Measurements from ENCODE around the gene ADARB2.
"Not testable (repeated sequence)": the region's sequence is repeated elsewhere in the genome, so short reads cannot be mapped to it uniquely, and the experiment has no call there.

ADARB2 gene

DNA sequence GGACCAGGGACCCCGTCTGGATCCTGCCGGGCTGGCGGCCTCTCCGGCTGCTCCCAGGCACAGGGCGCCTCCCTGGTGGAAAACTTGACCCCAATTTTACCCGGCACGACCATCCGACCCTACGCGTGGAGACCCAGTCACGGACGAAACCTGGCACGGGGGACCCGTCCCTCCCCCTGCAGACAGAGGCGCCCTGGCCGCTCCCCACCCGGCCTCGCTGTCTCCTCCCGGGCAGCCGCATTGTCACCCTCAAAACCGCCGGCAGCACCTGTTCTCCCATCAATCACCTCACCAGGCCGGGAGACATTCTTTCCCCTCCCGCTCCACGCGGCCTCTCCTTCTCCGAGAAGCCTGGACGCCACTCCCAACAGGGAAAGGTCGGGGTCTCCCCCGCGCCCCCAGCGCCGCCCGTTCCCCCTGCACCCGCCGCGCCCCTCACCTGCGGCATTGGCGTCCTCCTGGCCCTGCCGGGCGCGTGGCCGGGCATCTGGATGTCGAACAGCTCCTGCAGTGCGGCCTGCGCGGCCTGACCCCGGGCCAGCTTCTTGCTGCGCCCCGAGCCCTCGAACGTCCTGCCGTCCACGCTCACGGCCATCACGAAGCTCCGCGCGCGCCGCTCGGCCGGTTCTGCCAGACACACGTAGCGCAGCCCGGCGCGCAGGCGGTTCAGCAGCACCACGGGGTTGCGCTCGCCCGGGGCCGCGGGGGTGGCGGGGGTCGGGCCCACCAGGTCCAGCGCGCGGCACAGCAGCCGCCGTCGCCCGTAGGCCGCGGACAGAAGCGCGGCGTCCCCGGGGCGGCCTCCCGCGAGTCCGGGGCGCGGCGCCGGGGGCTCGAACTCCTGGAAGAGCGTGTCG is 374.5 kb downstream of the ADARB2 start:
- DNase-seq (ENCODE audit: low read depth in 2 of 3, low spot score in 1 of 3), result no peak

DNA sequence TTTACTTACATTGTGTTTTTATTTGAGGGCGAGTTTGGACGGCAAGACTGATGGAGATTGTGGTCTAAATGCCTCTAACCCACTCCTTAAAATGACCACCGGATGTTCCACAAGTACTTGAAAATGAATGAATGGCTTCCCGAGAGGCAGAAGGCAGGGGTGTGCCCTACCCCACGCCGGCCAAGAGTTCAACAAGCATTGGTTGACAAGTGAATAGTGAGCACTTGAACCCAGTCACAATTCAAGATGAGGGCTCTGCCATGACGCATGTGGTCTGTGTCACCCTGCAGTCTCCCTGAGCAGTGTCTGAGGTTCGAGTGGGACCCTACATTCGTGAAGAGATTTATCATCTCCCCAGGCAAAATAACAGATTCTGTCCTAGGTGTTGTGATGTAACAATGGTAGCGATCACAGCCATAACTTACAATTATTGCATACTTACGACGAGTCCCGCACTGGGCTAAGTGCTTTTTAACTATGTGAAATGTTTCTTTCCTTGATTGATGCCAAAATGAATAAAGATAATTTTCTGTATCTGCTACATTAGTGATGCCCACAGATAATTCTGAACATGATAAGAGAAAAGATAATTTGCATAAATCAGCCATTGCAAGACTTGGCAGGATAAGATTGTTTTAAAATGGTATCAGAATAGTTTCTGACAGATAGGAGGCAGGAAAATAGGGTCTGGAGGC is 375.8 kb downstream of the ADARB2 start:
- DNase-seq (ENCODE audit: low read depth in 2 of 3, low spot score in 1 of 3), result no peak

DNA sequence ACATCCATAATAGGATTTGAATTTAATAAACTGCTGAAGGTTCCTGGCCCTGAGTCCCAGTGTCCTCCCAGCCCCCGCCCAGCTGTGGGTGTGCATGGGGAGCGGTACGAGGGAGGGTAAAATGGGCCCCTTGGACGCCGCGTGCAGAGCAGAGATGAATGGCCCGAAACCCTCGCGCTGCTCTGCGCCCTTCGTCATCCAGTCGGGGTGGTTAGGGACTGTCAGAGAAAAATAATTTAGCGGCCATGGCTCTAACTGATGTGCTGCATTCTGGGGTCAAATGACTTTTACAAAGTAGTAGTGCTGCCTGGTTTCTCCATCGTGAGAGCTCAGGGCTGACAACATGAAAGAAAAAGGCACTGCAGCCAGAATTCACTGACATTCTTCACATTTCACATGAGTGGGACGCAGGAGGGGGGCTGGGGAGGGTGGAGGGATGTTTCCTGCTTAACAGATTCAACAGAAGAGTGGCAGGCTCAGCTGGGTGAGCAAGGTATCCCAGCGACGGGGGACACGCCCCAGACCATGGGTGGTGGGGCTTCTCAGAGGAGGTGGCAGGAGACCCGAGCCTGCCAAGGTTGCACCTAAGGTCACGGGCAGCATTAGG is 376.7 kb downstream of the ADARB2 start:
- no peak for DNase-seq (ENCODE audit: low read depth in 2 of 3, low spot score in 1 of 3)

DNA sequence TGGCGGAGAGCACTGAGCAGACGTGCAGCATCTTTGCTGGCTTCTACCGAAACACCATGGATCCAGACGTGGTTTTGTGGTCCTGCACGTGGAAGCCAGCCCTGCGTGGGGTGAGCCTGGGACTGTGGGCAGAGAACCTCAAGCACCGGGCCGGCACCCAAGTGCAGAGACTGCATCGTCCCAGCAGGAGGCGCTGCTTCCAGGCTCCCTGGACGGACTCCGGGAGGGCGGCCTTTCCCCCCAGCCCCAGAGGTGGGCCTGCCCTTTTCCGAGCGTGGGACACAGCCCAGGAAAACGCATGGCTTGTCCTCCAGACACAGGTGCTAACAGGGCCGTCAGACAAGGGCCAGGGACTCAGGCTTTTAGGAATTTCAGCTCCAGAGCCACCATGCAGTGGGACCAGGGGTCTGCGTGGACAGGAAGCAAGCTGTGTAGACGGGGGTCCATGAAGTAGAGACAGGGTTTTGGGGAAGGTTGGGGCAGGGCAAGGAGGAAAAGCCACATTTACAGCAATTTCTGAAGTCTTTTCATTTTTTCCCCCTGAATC is 377.2 kb downstream of the ADARB2 start:
- no peak for DNase-seq (ENCODE audit: low read depth in 2 of 3, low spot score in 1 of 3)

DNA sequence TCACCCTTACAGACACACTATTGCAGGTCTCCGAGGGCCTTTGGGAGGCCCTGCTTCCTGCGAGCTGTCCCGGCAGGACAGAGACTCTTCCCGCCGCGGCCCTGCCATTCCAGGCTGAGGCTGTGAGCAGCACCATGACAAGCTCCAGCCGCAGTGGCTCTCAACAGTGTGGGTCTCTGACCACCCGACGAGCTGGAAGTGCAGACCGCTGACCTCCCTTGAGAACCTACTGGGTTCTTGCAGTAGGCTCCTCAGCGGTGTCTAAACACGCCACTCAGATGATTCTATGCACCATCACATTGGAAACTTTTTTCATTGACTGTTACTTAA is 377.7 kb downstream of the ADARB2 start:
- DNase-seq (ENCODE audit: low read depth in 2 of 3, low spot score in 1 of 3), result no peak

DNA sequence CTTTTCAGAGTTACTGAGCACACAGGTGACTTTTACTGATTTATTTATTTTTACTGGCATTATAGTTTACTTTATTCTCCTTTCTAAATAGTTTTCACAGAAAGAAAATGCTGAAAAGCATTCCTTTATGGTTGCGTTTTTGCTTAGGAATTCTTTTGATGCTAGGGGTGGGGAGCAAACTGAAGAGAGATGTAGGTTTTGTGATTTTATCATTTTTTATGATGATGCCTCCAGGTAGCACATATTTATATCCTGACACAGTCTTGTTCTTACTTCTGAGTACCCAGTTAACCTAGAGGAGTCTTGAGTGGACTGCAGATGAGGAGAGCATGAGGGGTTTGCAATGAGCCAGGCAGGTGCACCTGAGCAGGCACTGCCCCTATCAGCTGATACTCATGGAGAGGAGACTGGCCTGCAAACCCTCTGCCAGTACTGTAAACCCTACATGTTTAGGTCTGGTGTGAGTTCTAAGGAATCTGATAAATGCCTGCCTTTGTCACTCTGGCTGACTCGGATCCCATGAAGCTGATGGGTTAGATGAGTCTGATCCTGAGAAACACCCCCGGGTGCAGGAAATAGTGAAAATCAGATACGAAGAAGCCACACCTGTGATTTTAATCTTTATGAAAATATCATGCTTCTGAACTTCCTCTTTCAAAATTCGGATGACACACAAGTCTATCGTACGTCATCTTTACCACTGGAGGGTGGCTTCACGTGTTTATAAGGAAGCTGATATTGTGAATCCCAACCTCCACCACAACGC is 378.3 kb downstream of the ADARB2 start:
- no peak for DNase-seq (ENCODE audit: low read depth in 2 of 3, low spot score in 1 of 3)

DNA sequence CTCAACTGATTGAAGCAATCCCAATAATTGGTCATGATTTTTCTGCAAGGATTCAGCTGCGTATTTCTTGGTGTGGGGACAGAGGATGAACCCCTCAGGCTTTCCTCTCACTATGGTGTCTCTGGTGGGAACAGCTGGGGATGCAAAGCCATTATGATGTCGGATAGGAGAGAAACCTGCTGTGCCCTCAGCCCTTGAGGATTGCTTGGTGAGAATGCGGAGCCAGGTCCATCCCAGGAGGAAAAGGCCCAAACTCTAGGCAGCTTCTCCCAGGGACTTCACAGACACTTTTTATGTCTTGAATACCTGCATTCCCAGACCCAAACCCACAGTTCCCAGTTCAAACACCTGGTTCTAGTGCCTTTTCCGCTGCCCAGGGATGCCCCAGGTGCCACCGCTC is 379.2 kb downstream of the ADARB2 start:
- no peak for DNase-seq (ENCODE audit: low read depth in 2 of 3, low spot score in 1 of 3)

DNA sequence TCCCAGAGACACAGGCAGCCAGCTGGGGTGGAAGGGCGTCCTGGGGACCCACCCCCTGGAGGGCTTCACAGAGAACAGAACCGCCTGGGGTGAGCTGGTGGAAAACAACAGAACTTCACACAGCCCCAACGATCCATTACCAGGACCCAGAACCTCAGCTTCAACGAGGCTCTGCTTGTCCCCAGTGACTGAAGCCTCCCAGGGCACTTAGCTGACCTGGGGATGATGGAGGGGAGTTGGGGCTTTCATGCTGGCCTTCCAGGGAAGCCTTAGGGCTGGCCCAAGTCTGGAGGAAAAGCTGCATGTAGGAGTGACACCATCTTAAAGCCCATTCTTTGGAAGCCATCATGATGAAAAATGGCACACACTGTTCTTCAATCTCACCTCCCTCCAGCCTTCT is 381.0 kb downstream of the ADARB2 start:
- DNase-seq (ENCODE audit: low read depth in 2 of 3, low spot score in 1 of 3), result no peak

DNA sequence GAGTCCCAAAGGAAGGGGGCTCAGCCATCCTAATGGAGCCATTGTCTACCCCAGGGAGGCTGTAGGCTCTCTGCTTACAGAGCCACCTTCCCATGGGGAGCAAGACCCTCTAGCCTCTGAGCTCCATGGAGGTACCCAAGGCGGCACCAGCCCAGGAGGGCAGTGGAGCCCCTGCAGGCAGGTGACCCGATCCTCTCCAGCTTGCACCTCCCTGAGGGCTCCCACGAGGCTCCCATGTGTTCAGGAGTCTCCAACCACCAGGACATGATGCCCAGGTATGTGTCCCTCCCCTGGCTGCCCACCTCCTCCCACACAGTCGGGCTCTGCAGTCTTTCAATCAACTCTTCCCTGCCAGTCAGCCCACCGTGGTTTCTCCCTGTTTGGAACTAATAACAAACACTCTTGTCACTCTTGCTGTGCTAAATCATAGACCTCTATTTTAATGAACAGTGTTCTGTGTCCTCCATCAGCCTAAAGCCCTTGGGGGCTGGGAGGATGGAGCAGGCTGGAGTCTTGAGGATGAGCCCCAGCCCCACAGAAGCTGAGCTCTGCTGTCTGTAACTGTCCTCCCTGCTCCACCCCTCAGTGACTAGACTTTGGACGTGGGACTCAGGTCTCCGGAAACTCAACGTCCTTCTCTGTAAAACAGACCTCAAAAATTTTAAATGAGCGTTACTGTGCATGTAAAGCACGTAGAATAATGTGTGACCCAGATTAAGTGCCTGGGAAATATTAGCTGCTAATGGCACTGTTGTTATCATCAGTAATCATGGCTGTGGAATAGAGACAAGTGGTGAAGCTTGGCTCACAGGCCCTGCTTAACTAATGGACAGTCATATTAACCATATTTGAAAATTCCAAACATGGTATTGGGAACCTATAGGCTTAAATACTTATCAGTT is 382.3 kb downstream of the ADARB2 start:
- DNase-seq (ENCODE audit: low read depth in 2 of 3, low spot score in 1 of 3), result no peak

DNA sequence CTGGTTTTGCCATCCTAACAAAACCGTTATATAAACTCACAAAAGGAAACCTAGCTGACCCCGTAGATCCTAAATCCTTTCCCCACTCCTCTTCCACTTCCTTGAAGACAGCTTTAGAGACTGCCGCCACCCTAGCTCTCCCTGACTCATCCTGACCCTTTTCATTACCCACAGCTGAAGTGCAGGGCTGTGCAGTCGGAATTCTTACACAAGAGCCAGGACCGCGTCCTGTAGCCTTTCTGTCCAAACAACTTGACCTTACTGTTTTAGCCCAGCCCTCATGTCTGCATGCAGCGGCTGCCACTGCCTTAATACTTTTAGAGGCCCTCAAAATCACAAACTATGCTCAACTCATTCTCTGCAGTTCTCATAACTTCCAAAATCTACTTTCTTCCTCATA is 385.0 kb downstream of the ADARB2 start:
- DNase-seq (ENCODE audit: low read depth in 2 of 3, low spot score in 1 of 3), result not testable (repeated sequence)

DNA sequence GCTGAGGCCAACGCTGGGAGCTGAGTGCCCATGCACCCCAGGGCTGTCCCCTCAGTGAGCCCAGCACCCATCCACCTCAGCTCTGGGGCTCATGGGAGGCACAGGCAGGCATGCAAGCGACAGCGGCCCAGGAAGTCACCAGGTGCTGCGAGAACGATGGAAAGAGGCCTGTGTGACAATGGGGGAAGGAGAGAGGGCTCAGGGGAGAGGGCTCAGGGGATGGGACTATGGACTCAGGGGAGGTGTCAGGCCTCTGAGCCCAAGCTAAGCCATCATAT is 388.6 kb downstream of the ADARB2 start:
- DNase-seq (ENCODE audit: low read depth in 2 of 3, low spot score in 1 of 3), result no peak

DNA sequence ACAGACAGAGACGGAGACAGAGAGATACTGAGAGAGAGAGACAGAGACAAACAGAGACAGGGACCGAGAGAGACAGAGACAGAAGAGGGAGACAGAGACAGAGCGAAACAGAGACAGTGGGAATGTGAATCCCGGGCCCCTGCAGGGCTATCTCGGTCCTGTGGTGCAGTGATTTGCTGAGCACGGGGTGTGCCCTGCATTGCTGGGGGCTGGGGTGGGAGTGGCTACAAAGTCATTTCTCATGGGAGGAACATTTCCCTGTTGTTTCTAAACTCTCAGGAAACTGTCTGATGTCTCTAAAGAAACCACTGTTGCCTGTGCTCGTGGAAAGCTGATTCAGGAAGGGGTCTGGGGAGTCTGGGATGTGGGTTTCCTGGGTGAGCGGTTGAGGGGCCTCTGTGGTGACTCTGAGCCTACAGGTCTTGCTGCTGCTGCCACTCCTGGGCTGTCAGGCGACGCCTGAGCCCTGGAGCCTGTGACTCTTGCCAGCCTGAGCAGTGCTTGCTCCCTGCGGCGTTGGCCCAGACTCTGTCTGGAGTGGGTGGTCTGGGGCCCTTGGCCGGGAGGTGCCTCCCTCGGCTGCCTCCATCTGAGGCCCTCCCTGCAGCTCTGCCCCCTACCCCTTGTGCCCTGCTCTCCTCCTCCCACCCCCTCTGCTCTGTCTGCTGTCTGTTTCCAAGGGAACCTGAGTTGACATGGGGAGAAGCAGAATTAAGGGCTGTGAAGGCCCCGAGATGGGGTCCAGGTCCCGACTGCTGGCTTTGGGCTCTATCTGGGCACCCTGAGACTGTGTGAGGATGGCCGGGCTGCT is 389.2 kb downstream of the ADARB2 start:
- DNase-seq (ENCODE audit: low read depth in 2 of 3, low spot score in 1 of 3), result no peak

DNA sequence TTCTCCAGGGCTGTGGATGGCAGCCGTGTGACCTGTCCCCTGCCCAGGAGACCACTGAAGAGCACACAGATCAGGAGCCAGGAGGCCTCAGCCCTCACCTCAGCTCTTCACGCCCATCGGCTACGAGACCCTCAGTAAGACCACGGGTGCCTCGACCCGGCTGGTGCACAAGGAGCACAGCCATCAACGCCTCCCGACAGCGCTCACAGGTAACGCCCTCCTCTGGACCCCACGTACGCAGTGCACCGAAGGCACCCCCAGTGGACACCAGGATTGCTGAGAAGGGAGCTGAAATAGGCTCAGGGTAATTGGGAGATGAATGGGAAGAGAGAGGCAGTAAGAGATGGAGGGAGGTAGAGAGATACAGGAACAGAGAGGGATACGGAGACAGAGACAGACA is 389.8 kb downstream of the ADARB2 start:
- DNase-seq (ENCODE audit: low read depth in 2 of 3, low spot score in 1 of 3), result no peak

DNA sequence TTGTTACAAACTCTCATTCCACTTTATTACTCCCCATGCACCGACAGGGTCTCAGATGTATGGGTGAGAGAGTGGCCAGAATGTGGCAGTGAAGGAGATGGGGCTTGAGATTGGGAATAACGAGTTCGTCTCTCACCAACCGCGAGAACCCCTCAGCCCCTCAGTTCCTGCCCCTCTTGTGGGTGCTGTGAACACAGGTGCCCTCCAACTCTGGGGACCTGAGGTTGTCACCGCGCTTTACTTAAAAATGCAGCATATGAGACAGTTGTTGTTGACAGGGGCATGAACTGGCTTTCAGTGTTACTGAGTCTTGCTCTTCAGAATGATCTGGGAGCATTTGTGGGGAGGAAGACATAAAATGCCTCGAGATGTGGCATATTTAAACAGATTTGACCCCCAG is 391.1 kb downstream of the ADARB2 start:
- DNase-seq (ENCODE audit: low read depth in 2 of 3, low spot score in 1 of 3), result no peak

DNA sequence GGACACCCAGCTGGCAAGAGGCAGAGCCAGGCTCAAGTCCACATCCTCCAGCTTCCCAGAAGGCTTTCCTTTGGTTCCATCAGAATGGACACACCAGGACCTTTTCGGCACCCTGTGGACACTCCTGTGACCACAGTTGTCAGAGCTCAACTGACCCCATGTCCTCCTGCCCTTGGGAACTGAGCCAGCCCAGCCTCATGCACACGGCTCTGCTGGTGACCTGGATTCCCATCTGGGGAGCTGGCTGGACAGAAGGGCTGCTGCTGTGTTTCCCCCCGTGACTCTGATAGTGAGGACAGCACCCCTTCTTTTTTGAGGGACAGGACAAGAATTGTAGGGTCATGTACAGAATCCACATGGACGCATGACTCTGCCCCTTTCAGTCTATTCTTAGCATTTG is 392.0 kb downstream of the ADARB2 start:
- DNase-seq (ENCODE audit: low read depth in 2 of 3, low spot score in 1 of 3), result no peak

DNA sequence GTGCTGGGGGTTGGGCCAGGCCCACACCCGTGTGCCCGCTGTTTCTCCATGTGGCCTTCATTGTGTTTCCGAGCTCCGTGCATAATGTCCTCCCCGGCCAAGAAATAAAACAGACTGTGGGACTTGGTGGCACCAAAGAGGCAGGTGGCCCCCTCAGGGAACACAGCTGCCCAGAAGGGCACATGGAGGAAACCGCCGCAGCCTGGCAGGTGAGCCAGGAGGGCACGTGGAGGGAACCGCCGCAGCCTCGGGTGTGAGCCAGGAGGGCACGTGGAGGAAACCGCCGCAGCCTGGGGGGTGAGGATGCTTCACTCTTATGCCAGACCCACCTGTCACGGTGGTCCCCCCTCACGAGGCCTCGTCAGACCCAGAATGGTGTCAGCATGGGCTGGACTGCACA is 392.5 kb downstream of the ADARB2 start:
- DNase-seq (ENCODE audit: low read depth in 2 of 3, low spot score in 1 of 3), result no peak

DNA sequence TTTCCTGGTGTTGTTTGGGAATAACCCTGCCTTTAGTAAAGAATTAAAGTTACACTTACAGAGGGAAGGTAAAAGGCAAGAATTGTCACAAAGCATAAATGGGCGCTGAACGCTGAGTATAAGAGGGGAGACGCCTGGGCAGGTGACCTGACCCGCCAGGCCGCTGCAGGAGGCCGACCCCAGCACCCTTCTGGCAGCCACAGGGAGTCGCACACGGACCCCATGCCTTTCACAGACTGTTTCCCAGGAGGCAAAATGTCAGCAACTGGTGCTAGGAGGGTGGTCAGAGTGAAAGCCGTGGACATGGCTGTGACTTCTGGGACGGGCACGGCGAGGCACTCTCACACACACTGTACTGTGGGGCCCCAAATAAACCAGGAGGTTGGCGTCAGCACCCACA is 392.9 kb downstream of the ADARB2 start:
- no peak for DNase-seq (ENCODE audit: low read depth in 2 of 3, low spot score in 1 of 3)

DNA sequence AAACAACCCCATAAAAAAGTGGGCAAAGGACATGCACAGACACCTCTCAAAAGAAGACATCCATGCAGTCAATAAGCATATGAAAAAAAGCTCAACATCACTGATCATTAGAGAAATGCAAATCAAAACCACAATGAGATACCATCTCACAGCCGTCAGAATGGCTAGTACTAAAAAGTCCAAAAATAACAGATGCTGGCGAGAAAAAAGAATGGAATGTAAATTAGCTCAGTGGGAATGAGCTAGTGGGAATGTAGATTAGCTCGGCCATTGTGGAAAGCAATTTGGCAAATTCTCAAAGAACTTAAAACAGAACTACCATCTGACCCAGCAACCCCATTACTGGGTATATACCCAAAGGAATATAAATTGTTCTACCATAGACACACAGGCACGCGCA is 394.1 kb downstream of the ADARB2 start:
- no peak for DNase-seq (ENCODE audit: low read depth in 2 of 3, low spot score in 1 of 3)

DNA sequence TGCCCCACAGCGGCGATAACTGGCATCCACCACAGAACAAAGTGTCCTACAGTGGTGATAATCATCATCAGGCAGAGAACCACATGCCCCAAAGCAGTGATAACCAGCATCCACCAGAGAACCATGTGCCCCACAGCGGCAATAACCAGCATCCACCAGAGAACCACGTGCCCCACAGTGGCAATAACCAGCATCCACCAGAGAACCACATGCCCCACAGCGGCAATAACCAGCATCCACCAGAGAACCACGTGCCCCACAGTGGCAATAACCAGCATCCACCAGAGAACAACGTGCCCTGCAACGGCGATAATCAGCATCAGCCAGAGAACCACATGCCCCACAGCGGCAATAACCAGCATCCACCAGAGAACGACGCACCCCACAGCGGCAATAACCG is 396.3 kb downstream of the ADARB2 start:
- not testable (repeated sequence) for DNase-seq (ENCODE audit: low read depth in 2 of 3, low spot score in 1 of 3)

DNA sequence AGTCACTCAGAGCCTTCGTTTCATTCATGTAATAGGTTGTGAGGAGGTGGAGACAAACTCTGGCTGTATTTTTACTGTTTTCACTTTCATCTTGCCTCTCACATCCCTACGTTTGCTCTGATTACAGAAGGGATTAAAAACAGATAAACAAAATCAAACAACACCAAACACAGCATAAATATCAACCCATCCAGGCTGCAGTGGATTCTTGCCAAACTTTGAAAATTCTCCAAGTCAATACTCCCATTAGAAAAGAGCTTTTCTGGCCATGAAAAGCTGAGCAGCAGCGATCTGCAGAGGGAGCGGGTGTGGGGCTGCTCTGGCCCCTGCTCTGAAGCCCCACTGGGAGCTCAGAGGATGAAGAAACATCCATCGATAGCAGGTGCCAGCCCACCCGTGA is 397.9 kb downstream of the ADARB2 start:
- no peak for DNase-seq (ENCODE audit: low read depth in 2 of 3, low spot score in 1 of 3)
